ENCODE measurements around the gene NFYC. TPM values are rescaled to one million over a fixed set of nuclear protein-coding genes. Genes with fewer than 3 reads are reported as not detected.

NFYC gene
- total RNA-seq, 2 experiments from 2014 or later = 71.1 to 91.2 TPM

- Mint-ChIP-seq H3K4me1 (peaks cover 13% of the 10 kb centered on the region), H3K36me3 (no peaks in the 10 kb centered on the region), H3K27ac (no peak overlapping the region), H3K4me3 (no peak overlapping the region), H3K9me3 (ENCODE audit: low read depth) (no peaks in the 10 kb centered on the region), H3K27me3 (peaks cover 12% of the 10 kb centered on the region)
- DNase-seq (no peak), ATAC-seq (no peak)
- CTCF ChIA-PET = interaction anchor here (1.8 kb wide), 1 partner anchor 36 kb away, joined by 7 read pairs; no protein-coding TSS in a partner anchor
Observed at GRCh38 chr1:40810927-40811326, 119.4 kb downstream of the NFYC start.

- ATAC-seq = no peak
- Mint-ChIP-seq H3K4me3 (no peak overlapping the region), H3K4me1 (peaks cover 16% of the 10 kb centered on the region), H3K27me3 (peaks cover 24% of the 10 kb centered on the region), H3K9me3 (ENCODE audit: low read depth) (no peaks in the 10 kb centered on the region), H3K27ac (no peak overlapping the region), H3K36me3 (no peaks in the 10 kb centered on the region)
- CTCF ChIA-PET = interaction anchor here (0.9 kb wide), 1 partner anchor 60 kb away, joined by 3 read pairs; no protein-coding TSS in a partner anchor
- no peak for DNase-seq
Observed at GRCh38 chr1:40815420-40815819, 123.9 kb downstream of the NFYC start.

- ATAC-seq (no peak), DNase-seq (no peak)
- Mint-ChIP-seq H3K4me1 (peaks cover 16% of the 10 kb centered on the region), H3K9me3 (ENCODE audit: low read depth) (no peaks in the 10 kb centered on the region), H3K27me3 (peaks cover 22% of the 10 kb centered on the region), H3K36me3 (no peaks in the 10 kb centered on the region), H3K4me3 (peak overlapping the region; percentile 73), H3K27ac (peak overlapping the region; percentile 54)
- CTCF ChIA-PET = interaction anchor here (1.4 kb wide), 1 partner anchor 44 kb away, joined by 6 read pairs; no protein-coding TSS in a partner anchor
Observed at GRCh38 chr1:40817791-40818263, 126.3 kb downstream of the NFYC start.

GRCh38 chr1:40818264-40818961 is 126.9 kb downstream of the NFYC start:
- ATAC-seq = peak; percentile 98
- H3K36me3 Mint-ChIP-seq = no peaks in the 10 kb centered on the region
- CTCF ChIA-PET = no interaction called here

GRCh38 chr1:40819101-40819500 is 127.6 kb downstream of the NFYC start:
- H3K27me3 Mint-ChIP-seq = peaks cover 18% of the 10 kb centered on the region
- ATAC-seq (no peak), DNase-seq (no peak)
- CTCF ChIA-PET = no interaction called here
- H3K9me3 Mint-ChIP-seq (ENCODE audit: low read depth) = no peaks in the 10 kb centered on the region
- peaks cover 16% of the 10 kb centered on the region for H3K4me1 Mint-ChIP-seq
- H3K27ac Mint-ChIP-seq = no peak overlapping the region
- peak overlapping the region; percentile 73 for H3K4me3 Mint-ChIP-seq
- no peaks in the 10 kb centered on the region for H3K36me3 Mint-ChIP-seq

More at GRCh38 chr1:40818264-40818961, 126.9 kb downstream of the NFYC start:
- Mint-ChIP-seq H3K27me3 (peaks cover 18% of the 10 kb centered on the region), H3K4me1 (peaks cover 16% of the 10 kb centered on the region), H3K4me3 (peak overlapping the region; percentile 73), H3K27ac (peak overlapping the region; percentile 68), H3K9me3 (ENCODE audit: low read depth) (no peaks in the 10 kb centered on the region)
- peak; percentile 93 for DNase-seq

- peaks cover 18% of the 10 kb centered on the region for H3K27me3 Mint-ChIP-seq
- ATAC-seq = no peak
- H3K4me3 Mint-ChIP-seq = no peak overlapping the region
- H3K4me1 Mint-ChIP-seq = peaks cover 21% of the 10 kb centered on the region
- H3K27ac Mint-ChIP-seq = no peak overlapping the region
- no peaks in the 10 kb centered on the region for H3K36me3 Mint-ChIP-seq
- DNase-seq = no peak
- no peaks in the 10 kb centered on the region for H3K9me3 Mint-ChIP-seq (ENCODE audit: low read depth)
- CTCF ChIA-PET = interaction anchor here (1.1 to 1.3 kb wide), 2 partner anchors 24 to 46 kb away, joined by 3 read pairs; no protein-coding TSS in a partner anchor
Observed at GRCh38 chr1:40820251-40820797, 128.8 kb downstream of the NFYC start.

Small RNA genes lying within 50 kb of the gene (microRNA-seq; reads per million reads assigned to microRNA genes)
- gene MIR30C1 = 159 reads per million, percentile 71 among the genes with 10 or more reads in this experiment
- 21,788 reads per million, percentile 98 among the genes with 10 or more reads in this experiment for gene MIR30E

Other genes starting within 250 kb of the NFYC start
- 1 to 10 TPM; 3.8 to 5.1 TPM for gene ZFP69B, start 241.2 kb upstream of the NFYC start, total RNA-seq
- 1 to 10 TPM; 1.4 TPM for gene ZFP69, start 214.4 kb upstream of the NFYC start, total RNA-seq
- 10 to 100 TPM; 15.4 to 15.9 TPM for gene EXO5, start 182.9 kb upstream of the NFYC start, total RNA-seq
- gene ZNF684, start 160.1 kb upstream of the NFYC start, total RNA-seq = 10 to 100 TPM in 1 of 2 experiments, 1 to 10 TPM in 1; 8.7 to 10.0 TPM
- gene RIMS3, start 26.0 kb upstream of the NFYC start, total RNA-seq = 1 to 10 TPM; 2.1 to 5.3 TPM
- under 1 TPM; 0.12 to 0.44 TPM for gene KCNQ4, start 92.1 kb downstream of the NFYC start, total RNA-seq
- gene CITED4, start 170.7 kb downstream of the NFYC start, total RNA-seq = 1 to 10 TPM; 2.9 to 4.4 TPM

Measured in activated CD8-positive, alpha-beta memory T cell treated with anti-CD3 and anti-CD28 coated beads, Interleukin-2, amount 10 ng/mL, durations not matched to agents 7 days and 5 days (primary cell).